HepG2 (cell line): Measurements from ENCODE around the gene ADAMTS13. TPM values are rescaled to one million over a fixed set of nuclear protein-coding genes. Genes with fewer than 3 reads are reported as not detected.
A peak's percentile ranks its signal among the peaks of the same experiment; 100 is the strongest.

ENCODE experiments used
- FOXA1 ChIP-seq, 2 experiments: fragments of 450-650 bp in 1 of 2; sonication (generic) in 1 of 2; formaldehyde crosslinking in 1 of 2; IDR thresholded peaks; 2 replicates each; pipeline versions ENCODE4 v1.4.0 to v1.6.1; 2016 to 2020; ENCODE audit warnings: missing genetic modification reagents in 1 of 2
- FOXK1 ChIP-seq: sonication (generic); formaldehyde crosslinking; IDR thresholded peaks from 2 replicates; pipeline ENCODE4 v1.4.0; 2020; ENCODE audit warnings: low read depth, missing genetic modification reagents, borderline replicate concordance
- GATA4 ChIP-seq: sonication (generic); IDR thresholded peaks from 2 replicates; pipeline ENCODE4 v1.6.1; 2016; ENCODE audit warnings: antibody characterized with exemption, low read depth, borderline replicate concordance
- GPN1 ChIP-seq: sonication (generic); formaldehyde crosslinking; IDR thresholded peaks from 2 replicates; pipeline ENCODE4 v1.5.1; 2020; ENCODE audit warnings: missing genetic modification reagents, borderline replicate concordance
- HOXA9 ChIP-seq: sonication (generic); formaldehyde crosslinking; IDR thresholded peaks from 2 replicates; pipeline ENCODE4 v1.8.1; 2022; ENCODE audit warnings: missing genetic modification reagents, mild to moderate bottlenecking, moderate library complexity, borderline replicate concordance
- PCBP2 ChIP-seq: fragments of 200-400 bp; formaldehyde crosslinking; optimal IDR thresholded peaks from 2 replicates; pipeline ENCODE3; 2018; ENCODE audit warnings: low read length, low read depth; ENCODE audit not compliant: poor library complexity, severe bottlenecking
- SALL1 ChIP-seq: sonication (generic); formaldehyde crosslinking; IDR thresholded peaks from 2 replicates; pipeline ENCODE4 v1.8.0; 2022; ENCODE audit warnings: mild to moderate bottlenecking, missing genetic modification reagents
- SRSF4 ChIP-seq: fragments of 200-400 bp; formaldehyde crosslinking; IDR thresholded peaks from one replicate; pipeline ENCODE4 v1.6.1; 2018; ENCODE audit warnings: mild to moderate bottlenecking, low read depth, low read length, moderate library complexity; ENCODE audit not compliant: poor library complexity, severe bottlenecking
- ZFP1 ChIP-seq: IDR thresholded peaks from 2 replicates; pipeline ENCODE4 v1.6.1; 2016
- ZNF20 ChIP-seq: sonication (generic); formaldehyde crosslinking; IDR thresholded peaks from 2 replicates; pipeline ENCODE4 v1.4.0; 2020; ENCODE audit warnings: mild to moderate bottlenecking, moderate library complexity, missing genetic modification reagents
- ZNF564 ChIP-seq: sonication (generic); formaldehyde crosslinking; IDR thresholded peaks from 2 replicates; pipeline ENCODE4 v1.8.1; 2023; ENCODE audit warnings: mild to moderate bottlenecking, missing genetic modification reagents
- polyA plus RNA-seq, 8 experiments: library from polyadenylated mRNA; depleted of rRNA in 3 of 8; stranded (reverse) in 7 of 8; unstranded in 1 of 8; fragments of >200 nt; fragmentation: Illumina TruSeq in 4 of 8; extraction: Trizol in 4 of 8; gene quantifications; 2 replicates each; pipeline versions ENCODE4 v1.2.1 to v1.2.3, GENCODE V29; 2011 to 2016; ENCODE audit warnings: low read depth in 4 of 8, missing spikeins in 1 of 8, mixed read lengths in 1 of 8; ENCODE audit not compliant: insufficient read depth in 1 of 8
- total RNA-seq, 5 experiments: library from RNA; depleted of rRNA; stranded (reverse); fragments of >200 nt; fragmentation: Illumina TruSeq; extraction: Trizol; gene quantifications; 2 replicates each; pipeline ENCODE4 v1.2.3, GENCODE V29; 2016; ENCODE audit warnings: low read depth in 1 of 5
- TF ChIP-seq, protein P1 (sequence below): sonication (generic); formaldehyde crosslinking; IDR thresholded peaks from 2 replicates; pipeline ENCODE4 v1.4.0; 2020; ENCODE audit warnings: mild to moderate bottlenecking, missing genetic modification reagents
- TF ChIP-seq, protein P2 (sequence below): sonication (generic); formaldehyde crosslinking; IDR thresholded peaks from 2 replicates; pipeline ENCODE4 v1.5.0; 2020; ENCODE audit warnings: missing genetic modification reagents, mild to moderate bottlenecking, borderline replicate concordance
- TF ChIP-seq, protein P3 (sequence below): sonication (generic); formaldehyde crosslinking; IDR thresholded peaks from 2 replicates; pipeline ENCODE4 v1.4.0; 2020; ENCODE audit warnings: missing genetic modification reagents
- TF ChIP-seq, protein P4 (sequence below): sonication (generic); formaldehyde crosslinking; IDR thresholded peaks from 2 replicates; pipeline ENCODE4 v1.5.1; 2020; ENCODE audit warnings: mild to moderate bottlenecking, missing genetic modification reagents, moderate library complexity

ADAMTS13 gene
- total and polyA plus RNA-seq, 2 of the 13 experiments (the other 11 are each of a cell fraction or from before 2014, with no cell fraction given): 0.91 to 4.5 TPM

DNA sequence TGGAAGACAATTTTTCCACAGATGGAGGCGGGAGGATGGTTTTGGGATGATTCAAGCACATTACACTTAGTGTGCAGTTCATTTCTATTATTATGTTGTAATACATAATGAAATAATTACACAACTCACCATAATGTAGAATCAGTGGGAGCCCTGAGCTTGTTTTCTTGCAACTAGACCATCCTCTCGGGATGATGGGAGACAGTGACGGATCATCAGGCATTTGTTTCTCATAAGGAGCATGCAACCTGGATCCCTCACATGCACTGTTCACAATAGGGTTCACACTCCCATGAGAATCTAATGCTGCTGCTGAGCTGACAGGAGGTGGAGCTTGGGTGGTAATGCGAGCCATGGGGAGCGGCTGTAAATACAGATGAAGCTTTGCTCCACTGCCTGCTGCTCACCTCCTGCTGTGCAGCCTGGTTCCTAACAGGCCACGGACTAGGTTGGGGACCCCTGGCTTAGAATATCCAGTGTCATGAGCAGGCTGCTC, 44.4 kb upstream of the ADAMTS13 start (continued):
- TF ChIP-seq, protein P1, sequence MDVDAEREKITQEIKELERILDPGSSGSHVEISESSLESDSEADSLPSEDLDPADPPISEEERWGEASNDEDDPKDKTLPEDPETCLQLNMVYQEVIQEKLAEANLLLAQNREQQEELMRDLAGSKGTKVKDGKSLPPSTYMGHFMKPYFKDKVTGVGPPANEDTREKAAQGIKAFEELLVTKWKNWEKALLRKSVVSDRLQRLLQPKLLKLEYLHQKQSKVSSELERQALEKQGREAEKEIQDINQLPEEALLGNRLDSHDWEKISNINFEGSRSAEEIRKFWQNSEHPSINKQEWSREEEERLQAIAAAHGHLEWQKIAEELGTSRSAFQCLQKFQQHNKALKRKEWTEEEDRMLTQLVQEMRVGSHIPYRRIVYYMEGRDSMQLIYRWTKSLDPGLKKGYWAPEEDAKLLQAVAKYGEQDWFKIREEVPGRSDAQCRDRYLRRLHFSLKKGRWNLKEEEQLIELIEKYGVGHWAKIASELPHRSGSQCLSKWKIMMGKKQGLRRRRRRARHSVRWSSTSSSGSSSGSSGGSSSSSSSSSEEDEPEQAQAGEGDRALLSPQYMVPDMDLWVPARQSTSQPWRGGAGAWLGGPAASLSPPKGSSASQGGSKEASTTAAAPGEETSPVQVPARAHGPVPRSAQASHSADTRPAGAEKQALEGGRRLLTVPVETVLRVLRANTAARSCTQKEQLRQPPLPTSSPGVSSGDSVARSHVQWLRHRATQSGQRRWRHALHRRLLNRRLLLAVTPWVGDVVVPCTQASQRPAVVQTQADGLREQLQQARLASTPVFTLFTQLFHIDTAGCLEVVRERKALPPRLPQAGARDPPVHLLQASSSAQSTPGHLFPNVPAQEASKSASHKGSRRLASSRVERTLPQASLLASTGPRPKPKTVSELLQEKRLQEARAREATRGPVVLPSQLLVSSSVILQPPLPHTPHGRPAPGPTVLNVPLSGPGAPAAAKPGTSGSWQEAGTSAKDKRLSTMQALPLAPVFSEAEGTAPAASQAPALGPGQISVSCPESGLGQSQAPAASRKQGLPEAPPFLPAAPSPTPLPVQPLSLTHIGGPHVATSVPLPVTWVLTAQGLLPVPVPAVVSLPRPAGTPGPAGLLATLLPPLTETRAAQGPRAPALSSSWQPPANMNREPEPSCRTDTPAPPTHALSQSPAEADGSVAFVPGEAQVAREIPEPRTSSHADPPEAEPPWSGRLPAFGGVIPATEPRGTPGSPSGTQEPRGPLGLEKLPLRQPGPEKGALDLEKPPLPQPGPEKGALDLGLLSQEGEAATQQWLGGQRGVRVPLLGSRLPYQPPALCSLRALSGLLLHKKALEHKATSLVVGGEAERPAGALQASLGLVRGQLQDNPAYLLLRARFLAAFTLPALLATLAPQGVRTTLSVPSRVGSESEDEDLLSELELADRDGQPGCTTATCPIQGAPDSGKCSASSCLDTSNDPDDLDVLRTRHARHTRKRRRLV (CRISPR knock-in tag): 0 out of 2 replicates have a peak, but pooled peaks have one; percentile 22
- TF ChIP-seq GPN1 (CRISPR knock-in tag): no peak
- no peak for TF ChIP-seq PCBP2
- TF ChIP-seq ZFP1: no peak
- TF ChIP-seq, protein P2, sequence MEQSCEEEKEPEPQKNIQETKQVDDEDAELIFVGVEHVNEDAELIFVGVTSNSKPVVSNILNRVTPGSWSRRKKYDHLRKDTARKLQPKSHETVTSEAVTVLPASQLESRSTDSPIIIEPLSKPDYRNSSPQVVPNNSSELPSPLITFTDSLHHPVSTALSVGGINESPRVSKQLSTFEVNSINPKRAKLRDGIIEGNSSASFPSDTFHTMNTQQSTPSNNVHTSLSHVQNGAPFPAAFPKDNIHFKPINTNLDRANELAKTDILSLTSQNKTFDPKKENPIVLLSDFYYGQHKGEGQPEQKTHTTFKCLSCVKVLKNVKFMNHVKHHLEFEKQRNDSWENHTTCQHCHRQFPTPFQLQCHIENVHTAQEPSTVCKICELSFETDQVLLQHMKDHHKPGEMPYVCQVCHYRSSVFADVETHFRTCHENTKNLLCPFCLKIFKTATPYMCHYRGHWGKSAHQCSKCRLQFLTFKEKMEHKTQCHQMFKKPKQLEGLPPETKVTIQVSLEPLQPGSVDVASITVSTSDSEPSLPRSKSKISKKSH: no peak
- TF ChIP-seq SRSF4: no peak
- no peak for TF ChIP-seq SALL1 (CRISPR knock-in tag)
- no peak for TF ChIP-seq FOXA1 (IDR thresholded peaks at IDR 0.05)
- TF ChIP-seq FOXA1 (CRISPR knock-in tag; IDR thresholded peaks at IDR 0.05): peak; percentile 49; the same call in 1 of the 2 replicates
- TF ChIP-seq ZNF20 (CRISPR knock-in tag): no peak
- TF ChIP-seq HOXA9 (CRISPR knock-in tag): no peak
- TF ChIP-seq, protein P3, sequence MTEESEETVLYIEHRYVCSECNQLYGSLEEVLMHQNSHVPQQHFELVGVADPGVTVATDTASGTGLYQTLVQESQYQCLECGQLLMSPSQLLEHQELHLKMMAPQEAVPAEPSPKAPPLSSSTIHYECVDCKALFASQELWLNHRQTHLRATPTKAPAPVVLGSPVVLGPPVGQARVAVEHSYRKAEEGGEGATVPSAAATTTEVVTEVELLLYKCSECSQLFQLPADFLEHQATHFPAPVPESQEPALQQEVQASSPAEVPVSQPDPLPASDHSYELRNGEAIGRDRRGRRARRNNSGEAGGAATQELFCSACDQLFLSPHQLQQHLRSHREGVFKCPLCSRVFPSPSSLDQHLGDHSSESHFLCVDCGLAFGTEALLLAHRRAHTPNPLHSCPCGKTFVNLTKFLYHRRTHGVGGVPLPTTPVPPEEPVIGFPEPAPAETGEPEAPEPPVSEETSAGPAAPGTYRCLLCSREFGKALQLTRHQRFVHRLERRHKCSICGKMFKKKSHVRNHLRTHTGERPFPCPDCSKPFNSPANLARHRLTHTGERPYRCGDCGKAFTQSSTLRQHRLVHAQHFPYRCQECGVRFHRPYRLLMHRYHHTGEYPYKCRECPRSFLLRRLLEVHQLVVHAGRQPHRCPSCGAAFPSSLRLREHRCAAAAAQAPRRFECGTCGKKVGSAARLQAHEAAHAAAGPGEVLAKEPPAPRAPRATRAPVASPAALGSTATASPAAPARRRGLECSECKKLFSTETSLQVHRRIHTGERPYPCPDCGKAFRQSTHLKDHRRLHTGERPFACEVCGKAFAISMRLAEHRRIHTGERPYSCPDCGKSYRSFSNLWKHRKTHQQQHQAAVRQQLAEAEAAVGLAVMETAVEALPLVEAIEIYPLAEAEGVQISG (CRISPR knock-in tag): peak; percentile 39; the same call in 1 of the 2 replicates
- no peak for TF ChIP-seq GATA4
- TF ChIP-seq, protein P4, sequence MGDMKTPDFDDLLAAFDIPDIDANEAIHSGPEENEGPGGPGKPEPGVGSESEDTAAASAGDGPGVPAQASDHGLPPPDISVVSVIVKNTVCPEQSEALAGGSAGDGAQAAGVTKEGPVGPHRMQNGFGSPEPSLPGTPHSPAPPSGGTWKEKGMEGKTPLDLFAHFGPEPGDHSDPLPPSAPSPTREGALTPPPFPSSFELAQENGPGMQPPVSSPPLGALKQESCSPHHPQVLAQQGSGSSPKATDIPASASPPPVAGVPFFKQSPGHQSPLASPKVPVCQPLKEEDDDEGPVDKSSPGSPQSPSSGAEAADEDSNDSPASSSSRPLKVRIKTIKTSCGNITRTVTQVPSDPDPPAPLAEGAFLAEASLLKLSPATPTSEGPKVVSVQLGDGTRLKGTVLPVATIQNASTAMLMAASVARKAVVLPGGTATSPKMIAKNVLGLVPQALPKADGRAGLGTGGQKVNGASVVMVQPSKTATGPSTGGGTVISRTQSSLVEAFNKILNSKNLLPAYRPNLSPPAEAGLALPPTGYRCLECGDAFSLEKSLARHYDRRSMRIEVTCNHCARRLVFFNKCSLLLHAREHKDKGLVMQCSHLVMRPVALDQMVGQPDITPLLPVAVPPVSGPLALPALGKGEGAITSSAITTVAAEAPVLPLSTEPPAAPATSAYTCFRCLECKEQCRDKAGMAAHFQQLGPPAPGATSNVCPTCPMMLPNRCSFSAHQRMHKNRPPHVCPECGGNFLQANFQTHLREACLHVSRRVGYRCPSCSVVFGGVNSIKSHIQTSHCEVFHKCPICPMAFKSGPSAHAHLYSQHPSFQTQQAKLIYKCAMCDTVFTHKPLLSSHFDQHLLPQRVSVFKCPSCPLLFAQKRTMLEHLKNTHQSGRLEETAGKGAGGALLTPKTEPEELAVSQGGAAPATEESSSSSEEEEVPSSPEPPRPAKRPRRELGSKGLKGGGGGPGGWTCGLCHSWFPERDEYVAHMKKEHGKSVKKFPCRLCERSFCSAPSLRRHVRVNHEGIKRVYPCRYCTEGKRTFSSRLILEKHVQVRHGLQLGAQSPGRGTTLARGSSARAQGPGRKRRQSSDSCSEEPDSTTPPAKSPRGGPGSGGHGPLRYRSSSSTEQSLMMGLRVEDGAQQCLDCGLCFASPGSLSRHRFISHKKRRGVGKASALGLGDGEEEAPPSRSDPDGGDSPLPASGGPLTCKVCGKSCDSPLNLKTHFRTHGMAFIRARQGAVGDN (CRISPR knock-in tag): peak; percentile 16
- TF ChIP-seq ZNF564 (CRISPR knock-in tag): no peak
- TF ChIP-seq FOXK1 (CRISPR knock-in tag): no peak
